HL-60/S4 treated with phorbol 12-myristate 13-acetate at 8.2 ng/mL for 4 days and 3 days (cell line): ENCODE results near the gene MICAL3.

Experiments
- in situ Hi-C: fragments of 300-500 bp; cut with MboI; formaldehyde crosslinking; loops from 2 replicates; pipeline ENCODE4 v1.15.0; 2022; ENCODE audit warnings: low sequenced_read_pairs

Gene MICAL3

GRCh38 chr22:18024276-18024939, at the start of gene MICAL3:
Gene MICAL3 (minus strand): TSS chr22:18024561. CDS start chr22:17906812, 117,749 bp downstream.
- in situ Hi-C loops, result no loop called here

GRCh38 chr22:18073927-18074326, 49.6 kb upstream of the MICAL3 start:
- in situ Hi-C loops, result loop anchor here (25.0 kb wide), 1 partner anchor 162 kb away; no protein-coding TSS in a partner anchor

GRCh38 chr22:18073467-18073866, 49.1 kb upstream of the MICAL3 start:
- in situ Hi-C loops, result loop anchor here (25.0 kb wide), 1 partner anchor 161 kb away; no protein-coding TSS in a partner anchor

GRCh38 chr22:18071968-18072310, 47.6 kb upstream of the MICAL3 start:
- in situ Hi-C loops, result loop anchor here (25.0 kb wide), 1 partner anchor 160 kb away; no protein-coding TSS in a partner anchor

GRCh38 chr22:18071307-18071967, 47.1 kb upstream of the MICAL3 start:
- in situ Hi-C loops, result loop anchor here (25.0 kb wide), 1 partner anchor 159 kb away; no protein-coding TSS in a partner anchor

GRCh38 chr22:18070556-18071306, 46.4 kb upstream of the MICAL3 start:
- in situ Hi-C loops, result loop anchor here (25.0 kb wide), 1 partner anchor 158 kb away; no protein-coding TSS in a partner anchor

GRCh38 chr22:18070041-18070440, 45.7 kb upstream of the MICAL3 start:
- in situ Hi-C loops, result loop anchor here (25.0 kb wide), 1 partner anchor 158 kb away; no protein-coding TSS in a partner anchor

GRCh38 chr22:18069041-18069440, 44.7 kb upstream of the MICAL3 start:
- in situ Hi-C loops, result loop anchor here (10.0 to 25.0 kb wide), 3 partner anchors 157 to 324 kb away; no protein-coding TSS in a partner anchor

- in situ Hi-C loops, result loop anchor here (10.0 to 25.0 kb wide), 3 partner anchors 156 to 324 kb away; no protein-coding TSS in a partner anchor
These were observed 44.1 kb upstream of the MICAL3 start for GRCh38 chr22:18068381-18068988.

- in situ Hi-C loops, result loop anchor here (10.0 to 25.0 kb wide), 3 partner anchors 155 to 323 kb away; no protein-coding TSS in a partner anchor
These were observed 43.4 kb upstream of the MICAL3 start for GRCh38 chr22:18067548-18068341.

GRCh38 chr22:18067121-18067520, 42.8 kb upstream of the MICAL3 start:
- in situ Hi-C loops, result loop anchor here (10.0 to 25.0 kb wide), 3 partner anchors 155 to 322 kb away; no protein-coding TSS in a partner anchor

GRCh38 chr22:18066181-18066859, 42.0 kb upstream of the MICAL3 start:
- in situ Hi-C loops, result loop anchor here (10.0 to 25.0 kb wide), 3 partner anchors 154 to 322 kb away; no protein-coding TSS in a partner anchor

- in situ Hi-C loops, result loop anchor here (10.0 to 25.0 kb wide), 3 partner anchors 153 to 320 kb away; no protein-coding TSS in a partner anchor
These were observed 40.9 kb upstream of the MICAL3 start for GRCh38 chr22:18065256-18065655.

- in situ Hi-C loops, result loop anchor here (10.0 to 25.0 kb wide), 3 partner anchors 152 to 320 kb away; no protein-coding TSS in a partner anchor
These were observed 40.3 kb upstream of the MICAL3 start for GRCh38 chr22:18064636-18065035.

- in situ Hi-C loops, result loop anchor here (10.0 to 25.0 kb wide), 3 partner anchors 151 to 319 kb away; no protein-coding TSS in a partner anchor
These were observed 39.4 kb upstream of the MICAL3 start for GRCh38 chr22:18063715-18064114.

GRCh38 chr22:18063306-18063705, 38.9 kb upstream of the MICAL3 start:
- in situ Hi-C loops, result loop anchor here (10.0 to 25.0 kb wide), 3 partner anchors 151 to 319 kb away; no protein-coding TSS in a partner anchor

GRCh38 chr22:18062421-18062820, 38.1 kb upstream of the MICAL3 start:
- in situ Hi-C loops, result loop anchor here (10.0 to 25.0 kb wide), 3 partner anchors 150 to 318 kb away; no protein-coding TSS in a partner anchor
